Common myeloid progenitor, CD34-positive (primary cell): ENCODE results near the gene RNF14.
A peak's percentile ranks its signal among the peaks of the same experiment; 100 is the strongest.

Experiments
- CTCF ChIA-PET: fragments of 350-600 bp; sonication (Branson Sonifier 250); formaldehyde crosslinking; loops from one replicate; lab custom pipeline; 2021; ENCODE audit warnings: antibody characterized with exemption; lab: Charles Lee
- POLR2A ChIA-PET: fragments of 350-600 bp; sonication (Branson Sonifier 250); formaldehyde crosslinking; loops from one replicate; lab custom pipeline; 2021; ENCODE audit warnings: antibody characterized with exemption; lab: Charles Lee
- DNase-seq, 3 donors: peaks; one replicate each; pipeline versions ENCODE4 v3.0.0 to v3.0.0-alpha.2; 2013
- H3K27ac ChIP-seq, 2 experiments: 1 replicate in 1 of 2; 2 replicates in 1 of 2; pipeline ENCODE4 v1.7.0; 2013; ENCODE audit warnings: inconsistent platforms in 2 of 2, low read length in 2 of 2, mild to moderate bottlenecking in 2 of 2, low read depth in 1 of 2, moderate library complexity in 1 of 2; ENCODE audit not compliant: severe bottlenecking in 2 of 2, insufficient read depth in 1 of 2, poor library complexity in 1 of 2
- H3K27me3 ChIP-seq, 5 experiments: replicated peaks in 2 of 5; 1 replicate in 3 of 5; 2 replicates in 2 of 5; pipeline versions ENCODE4 v1.6.1 to v1.7.0; 2013; ENCODE audit warnings: low read length in 4 of 5, mild to moderate bottlenecking in 2 of 5, moderate library complexity in 2 of 5, inconsistent platforms in 1 of 5; ENCODE audit not compliant: insufficient read depth in 5 of 5, control insufficient read depth in 4 of 5
- H3K36me3 ChIP-seq, 4 experiments: 1 replicate in 2 of 4; 2 replicates in 2 of 4; pipeline versions ENCODE4 v1.6.1 to v1.7.0; 2013; ENCODE audit warnings: low read length in 3 of 4, control low read depth in 1 of 4, mild to moderate bottlenecking in 1 of 4; ENCODE audit not compliant: control insufficient read depth in 4 of 4, insufficient read depth in 4 of 4
- H3K4me1 ChIP-seq, 4 experiments: 1 replicate in 3 of 4; 2 replicates in 1 of 4; pipeline versions ENCODE4 v1.6.1 to v1.7.1; 2013; ENCODE audit warnings: low read length in 3 of 4, mild to moderate bottlenecking in 3 of 4, control low read depth in 1 of 4, inconsistent platforms in 1 of 4, moderate library complexity in 1 of 4; ENCODE audit not compliant: control insufficient read depth in 4 of 4, insufficient read depth in 4 of 4; ENCODE audit errors: control extremely low read depth in 1 of 4
- H3K4me3 ChIP-seq, 7 experiments: 1 replicate in 4 of 7; 2 replicates in 3 of 7; pipeline versions ENCODE4 v1.5.1 to v1.7.0; 2013; ENCODE audit warnings: mild to moderate bottlenecking in 7 of 7, low read length in 6 of 7, moderate library complexity in 6 of 7, inconsistent platforms in 2 of 7, low read depth in 2 of 7, control low read depth in 1 of 7; ENCODE audit not compliant: insufficient read depth in 4 of 7, control insufficient read depth in 1 of 7; ENCODE audit errors: extremely low read depth in 1 of 7
- H3K9me3 ChIP-seq, 5 experiments: 1 replicate in 4 of 5; 2 replicates in 1 of 5; pipeline versions ENCODE4 v1.6.1 to v1.7.1; 2013; ENCODE audit warnings: low read length in 4 of 5, mild to moderate bottlenecking in 2 of 5, inconsistent platforms in 1 of 5, low read depth in 1 of 5, moderate library complexity in 1 of 5; ENCODE audit not compliant: control insufficient read depth in 4 of 5, insufficient read depth in 2 of 5; ENCODE audit errors: control extremely low read depth in 1 of 5
- WGBS: methylation state at CpG from one replicate; pipeline ENCODE4 v1.1.5; 2013; ENCODE audit not compliant: insufficient coverage; 5-methylcytosine and 5-hydroxymethylcytosine counted together

Gene RNF14

GRCh38 chr5:141935538-141935937 lies 33.4 kb upstream of the RNF14 start:
- no peaks in the 10 kb centered on the region for H3K27me3 ChIP-seq

GRCh38 chr5:141940695-141941271 lies 28.1 kb upstream of the RNF14 start:
- H3K27ac ChIP-seq: no peak overlapping the region

More at GRCh38 chr5:141935538-141935937, 33.4 kb upstream of the RNF14 start:
- no peak overlapping the region for H3K4me3 ChIP-seq
- DNase-seq: no peak
- peaks cover 31 to 82% (median 67%) of the 10 kb centered on the region in 4 experiments for H3K36me3 ChIP-seq
- no peak overlapping the region for H3K27ac ChIP-seq
- POLR2A ChIA-PET: no interaction called here
- peaks cover 0 to 4% (median 4%) of the 10 kb centered on the region in 4 experiments for H3K4me1 ChIP-seq
- H3K9me3 ChIP-seq: no peaks in the 10 kb centered on the region
- CTCF ChIA-PET: interaction anchor here (2.9 kb wide), 1 partner anchor 243 kb away, joined by 7 read pairs; no protein-coding TSS in a partner anchor
- WGBS: 97% methylated on average over 3 of the region's 4 CpGs

GRCh38 chr5:141941307-141941706 lies 27.6 kb upstream of the RNF14 start:
- Histone ChIP-seq H3K9me3 (no peaks in the 10 kb centered on the region), H3K4me3 (no peak overlapping the region), H3K36me3 (peaks cover 10 to 33% (median 28%) of the 10 kb centered on the region in 4 experiments), H3K27me3 (no peaks in the 10 kb centered on the region), H3K4me1 (peaks cover 0 to 21% (median 14%) of the 10 kb centered on the region in 4 experiments), H3K27ac (no peak overlapping the region)
- POLR2A ChIA-PET: interaction anchor here (0.7 to 1.0 kb wide), 2 partner anchors 22 to 27 kb away, joined by 3 to 4 read pairs; no protein-coding TSS in a partner anchor
- DNase-seq: peak in 2 of 3 donors; percentile 39 to 53
- 44% methylated on average over 5 of the region's 6 CpGs for whole genome bisulfite sequencing
- CTCF ChIA-PET: interaction anchor here (1.0 to 11.9 kb wide), 7 partner anchors 11 to 249 kb away, joined by 3 to 154 read pairs (median 7); partner anchors contain the start of genes DELE1 and PCDH12

More at GRCh38 chr5:141940695-141941271, 28.1 kb upstream of the RNF14 start:
- ChIA-PET CTCF (interaction anchor here (0.7 to 11.9 kb wide), 9 partner anchors 10 to 249 kb away, joined by 3 to 154 read pairs (median 5); partner anchors contain the start of genes DELE1 and PCDH12), POLR2A (interaction anchor here (0.7 to 1.0 kb wide), 2 partner anchors 23 to 26 kb away, joined by 3 to 4 read pairs; no protein-coding TSS in a partner anchor)
- Histone ChIP-seq H3K4me3 (no peak overlapping the region), H3K4me1 (peaks cover 0 to 19% (median 14%) of the 10 kb centered on the region in 4 experiments), H3K36me3 (peaks cover 13 to 37% (median 31%) of the 10 kb centered on the region in 4 experiments), H3K27me3 (no peaks in the 10 kb centered on the region), H3K9me3 (no peaks in the 10 kb centered on the region)
- 2% methylated on average over 4 of the region's 6 CpGs for WGBS
- peak in 2 of 3 donors; percentile 15 to 28 for DNase-seq

GRCh38 chr5:141941779-141942178 lies 27.1 kb upstream of the RNF14 start:
- Histone ChIP-seq H3K4me3 (no peak overlapping the region), H3K9me3 (no peaks in the 10 kb centered on the region), H3K36me3 (peaks cover 9 to 30% (median 25%) of the 10 kb centered on the region in 4 experiments), H3K27ac (no peak overlapping the region), H3K27me3 (no peaks in the 10 kb centered on the region), H3K4me1 (peaks cover 0 to 21% (median 14%) of the 10 kb centered on the region in 4 experiments)
- no peak for DNase-seq
- ChIA-PET CTCF (interaction anchor here (0.6 to 11.9 kb wide), 7 partner anchors 11 to 250 kb away, joined by 3 to 154 read pairs (median 7); partner anchors contain the start of genes DELE1 and PCDH12), POLR2A (interaction anchor here (0.7 kb wide), 1 partner anchor 22 kb away, joined by 3 read pairs; no protein-coding TSS in a partner anchor)
- WGBS: no CpG with 5 or more reads among the region's 6 CpGs

- WGBS: 100% methylated on average over 6 of the region's 9 CpGs
- no peak overlapping the region for H3K4me3 ChIP-seq
- H3K36me3 ChIP-seq: peaks cover 6 to 24% (median 21%) of the 10 kb centered on the region in 4 experiments
- H3K4me1 ChIP-seq: peaks cover 0 to 21% (median 14%) of the 10 kb centered on the region in 4 experiments
- no peaks in the 10 kb centered on the region for H3K27me3 ChIP-seq
- no peak for DNase-seq
- ChIA-PET CTCF (interaction anchor here (0.6 to 11.9 kb wide), 7 partner anchors 10 to 261 kb away, joined by 3 to 154 read pairs (median 3); partner anchors contain the start of genes DELE1 and PCDH12), POLR2A (interaction anchor here (0.6 kb wide), 1 partner anchor 595 kb away, joined by 3 read pairs; no protein-coding TSS in a partner anchor)
- no peaks in the 10 kb centered on the region for H3K9me3 ChIP-seq
- H3K27ac ChIP-seq: no peak overlapping the region
These were observed 26.6 kb upstream of the RNF14 start for GRCh38 chr5:141942185-141942857.

- WGBS: 98% methylated on average over 8 of the region's 9 CpGs
- DNase-seq: no peak
- POLR2A ChIA-PET: no interaction called here
- Histone ChIP-seq H3K27me3 (no peaks in the 10 kb centered on the region), H3K36me3 (peaks cover 0 to 12% (median 7%) of the 10 kb centered on the region in 4 experiments), H3K4me1 (peaks cover 0 to 21% (median 14%) of the 10 kb centered on the region in 4 experiments), H3K9me3 (no peaks in the 10 kb centered on the region), H3K4me3 (no peak overlapping the region), H3K27ac (no peak overlapping the region)
- CTCF ChIA-PET: interaction anchor here (1.2 to 11.9 kb wide), 4 partner anchors 9 to 25 kb away, joined by 4 to 154 read pairs (median 19); partner anchors contain the start of genes PCDH12 and RNF14
These were observed 24.8 kb upstream of the RNF14 start for GRCh38 chr5:141944076-141944475.
